Gastrocnemius medialis (tissue), 4 donors: Measurements from ENCODE around the gene DOK5.

ENCODE experiments used
- CTCF ChIP-seq, 5 experiments: fragments of 450-650 bp in 3 of 5; fragments of 200-600 bp in 2 of 5; sonication (generic) in 2 of 5; IDR thresholded peaks in 4 of 5; conservative IDR thresholded peaks in 1 of 5; 1 replicate in 4 of 5; 2 replicates in 1 of 5; pipeline ENCODE4 v1.5.1; 2016 to 2019; ENCODE audit warnings: antibody characterized with exemption in 5 of 5, mild to moderate bottlenecking in 3 of 5, moderate library complexity in 3 of 5
- POLR2A ChIP-seq, 2 donors: fragments of 450-650 bp; IDR thresholded peaks; one replicate each; pipeline ENCODE4 v1.6.1; 2017; ENCODE audit warnings: antibody characterized with exemption in 2 of 2, mild to moderate bottlenecking in 2 of 2, moderate library complexity in 2 of 2

GRCh38 chr20:54431156-54431944 is 44.0 kb upstream of the DOK5 start:
- TF ChIP-seq CTCF (IDR thresholded peaks at IDR 0.05 in 4 of 5, conservative IDR thresholded peaks at IDR 0.05 in 1 of 5) (no peak), POLR2A (IDR thresholded peaks at IDR 0.05) (no peak)
